Fibroblast of lung (primary cell): ENCODE measurements around the gene SEC24D. TPM values are rescaled to one million over a fixed set of nuclear protein-coding genes. Genes with fewer than 3 reads are reported as not detected.

Source experiments
- DNase-seq, 2 donors: peaks; one replicate each; pipeline versions ENCODE4 v3.0.0 to v3.0.0-alpha.2; 2010; ENCODE audit warnings: low read depth in 2 of 2
- H2AFZ ChIP-seq: 2 replicates; pipeline ENCODE4 v1.5.1; 2012; ENCODE audit warnings: low read length, control low read depth, inconsistent platforms
- H3K27ac ChIP-seq: 2 replicates; pipeline ENCODE4 v1.5.1; 2011; ENCODE audit warnings: low read length, control low read depth; ENCODE audit not compliant: insufficient read depth
- H3K27me3 ChIP-seq: 2 replicates; pipeline ENCODE4 v1.5.1; 2011; ENCODE audit warnings: mild to moderate bottlenecking, low read length; ENCODE audit not compliant: control insufficient read depth, insufficient read depth
- H3K36me3 ChIP-seq: 2 replicates; pipeline ENCODE4 v1.5.1; 2011; ENCODE audit warnings: low read length; ENCODE audit not compliant: control insufficient read depth, insufficient read depth
- H3K4me1 ChIP-seq: 2 replicates; pipeline ENCODE4 v1.5.1; 2011; ENCODE audit warnings: low read length; ENCODE audit not compliant: control insufficient read depth, insufficient read depth; ENCODE audit errors: extremely low read depth
- H3K4me2 ChIP-seq: 2 replicates; pipeline ENCODE4 v1.5.1; 2011; ENCODE audit warnings: low read length, control low read depth; ENCODE audit not compliant: insufficient read depth; ENCODE audit errors: extremely low read depth
- H3K4me3 ChIP-seq, 4 experiments: fragments of 200-600 bp in 1 of 4; sonication (generic) in 1 of 4; replicated peaks in 1 of 4; 2 replicates each; pipeline ENCODE4 v1.5.1; 2011 to 2016; ENCODE audit warnings: low read length in 4 of 4, low read depth in 3 of 4, mild to moderate bottlenecking in 3 of 4, control low read depth in 2 of 4, inconsistent platforms in 1 of 4, mixed read lengths in 1 of 4; ENCODE audit not compliant: insufficient read depth in 1 of 4; ENCODE audit errors: control extremely low read depth in 1 of 4
- H3K79me2 ChIP-seq: 2 replicates; pipeline ENCODE4 v1.5.1; 2012; ENCODE audit warnings: mild to moderate bottlenecking, low read length, inconsistent platforms; ENCODE audit not compliant: control insufficient read depth, insufficient read depth
- H3K9ac ChIP-seq: 2 replicates; pipeline ENCODE4 v1.5.1; 2011; ENCODE audit warnings: mild to moderate bottlenecking, low read length, control low read depth; ENCODE audit not compliant: insufficient read depth
- H3K9me3 ChIP-seq: 2 replicates; pipeline ENCODE4 v1.5.1; 2012; ENCODE audit warnings: low read depth, low read length; ENCODE audit not compliant: control insufficient read depth, insufficient read depth
- H4K20me1 ChIP-seq: 2 replicates; pipeline ENCODE4 v1.5.1; 2011; ENCODE audit warnings: low read length; ENCODE audit not compliant: control insufficient read depth, insufficient read depth; ENCODE audit errors: extremely low read depth
- EZH2 ChIP-seq: IDR thresholded peaks from 2 replicates; pipeline ENCODE4 v1.5.1; 2012; ENCODE audit warnings: low read length, control low read depth, mild to moderate bottlenecking; ENCODE audit errors: missing control alignments
- polyA plus RNA-seq, 2 donors: library from polyadenylated mRNA; depleted of rRNA in 1 of 2; stranded (reverse) in 1 of 2; unstranded in 1 of 2; fragments of >200 nt; gene quantifications; 2 replicates each; pipeline ENCODE4 v1.2.1, GENCODE V29; 2011 to 2012; ENCODE audit warnings: missing spikeins in 1 of 2
- total RNA-seq: library from RNA; depleted of rRNA; stranded (reverse); fragments of >200 nt; gene quantifications from 2 replicates; pipeline ENCODE4 v1.2.1, GENCODE V29; 2014
- TF ChIP-seq, protein P1 (sequence below), 2 donors: IDR thresholded peaks in 1 of 2; conservative IDR thresholded peaks in 1 of 2; 1 replicate in 1 of 2; 2 replicates in 1 of 2; pipeline ENCODE4 v1.5.1; 2011 to 2012; ENCODE audit warnings: low read length in 2 of 2, control low read depth in 1 of 2, inconsistent platforms in 1 of 2, low read depth in 1 of 2, mild to moderate bottlenecking in 1 of 2

Gene SEC24D
- total and polyA plus RNA-seq, 2 donors (not counting 1 experiment from before 2014, with no cell fraction given), result 64.6 to 105 TPM

DNA sequence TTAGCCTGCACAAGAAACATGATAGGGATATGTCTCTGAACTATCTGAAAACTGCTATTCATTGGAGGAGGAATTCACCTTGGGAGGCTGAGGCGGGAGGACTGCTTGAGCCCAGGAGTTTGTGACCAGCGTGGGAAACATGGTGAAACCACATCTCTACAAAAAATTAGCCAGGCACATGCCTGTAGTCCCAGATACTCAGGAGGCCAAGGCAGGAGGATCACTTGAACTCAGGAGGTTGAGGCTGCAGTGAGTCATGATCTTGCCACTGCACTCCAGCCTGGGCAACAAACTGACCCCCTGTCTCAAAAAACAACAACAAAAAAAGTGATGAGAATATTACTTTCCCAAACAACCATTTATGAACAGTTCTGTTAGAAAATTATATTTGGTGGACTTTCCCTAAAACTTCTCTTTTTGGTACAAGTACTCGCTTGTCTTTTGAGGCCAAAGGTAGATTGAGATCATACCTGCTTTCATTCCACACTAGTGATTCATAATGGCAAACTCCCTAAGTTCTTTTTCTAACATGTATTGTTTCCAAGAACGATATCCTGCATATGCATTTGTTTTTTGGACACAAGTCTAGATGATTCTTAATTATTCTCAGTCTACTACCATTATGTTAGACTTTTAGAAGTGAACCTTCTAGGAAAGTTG lies 117.3 kb downstream of the SEC24D start:
- Histone ChIP-seq H2AFZ (no peak overlapping the region), H3K79me2 (no peaks in the 10 kb centered on the region), H4K20me1 (no peaks in the 10 kb centered on the region), H3K4me3 (no peak overlapping the region), H3K9ac (no peak overlapping the region), H3K27me3 (no peaks in the 10 kb centered on the region), H3K9me3 (no peaks in the 10 kb centered on the region), H3K4me1 (no peaks in the 10 kb centered on the region), H3K4me2 (no peak overlapping the region), H3K27ac (no peak overlapping the region), H3K36me3 (peaks cover 6% of the 10 kb centered on the region)
- no peak for DNase-seq
- TF ChIP-seq EZH2, result no peak
- TF ChIP-seq, protein P1, sequence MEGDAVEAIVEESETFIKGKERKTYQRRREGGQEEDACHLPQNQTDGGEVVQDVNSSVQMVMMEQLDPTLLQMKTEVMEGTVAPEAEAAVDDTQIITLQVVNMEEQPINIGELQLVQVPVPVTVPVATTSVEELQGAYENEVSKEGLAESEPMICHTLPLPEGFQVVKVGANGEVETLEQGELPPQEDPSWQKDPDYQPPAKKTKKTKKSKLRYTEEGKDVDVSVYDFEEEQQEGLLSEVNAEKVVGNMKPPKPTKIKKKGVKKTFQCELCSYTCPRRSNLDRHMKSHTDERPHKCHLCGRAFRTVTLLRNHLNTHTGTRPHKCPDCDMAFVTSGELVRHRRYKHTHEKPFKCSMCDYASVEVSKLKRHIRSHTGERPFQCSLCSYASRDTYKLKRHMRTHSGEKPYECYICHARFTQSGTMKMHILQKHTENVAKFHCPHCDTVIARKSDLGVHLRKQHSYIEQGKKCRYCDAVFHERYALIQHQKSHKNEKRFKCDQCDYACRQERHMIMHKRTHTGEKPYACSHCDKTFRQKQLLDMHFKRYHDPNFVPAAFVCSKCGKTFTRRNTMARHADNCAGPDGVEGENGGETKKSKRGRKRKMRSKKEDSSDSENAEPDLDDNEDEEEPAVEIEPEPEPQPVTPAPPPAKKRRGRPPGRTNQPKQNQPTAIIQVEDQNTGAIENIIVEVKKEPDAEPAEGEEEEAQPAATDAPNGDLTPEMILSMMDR (conservative IDR thresholded peaks at IDR 0.05 in 1 of 2, IDR thresholded peaks at IDR 0.05 in 1 of 2; ENCODE audit: low read depth in 1 of 2, low read length in 2 of 2), result no peak

- no peaks in the 10 kb centered on the region for H3K4me1 ChIP-seq
- H3K36me3 ChIP-seq, result peaks cover 4% of the 10 kb centered on the region
- no peak for TF ChIP-seq EZH2
- TF ChIP-seq, protein P1 (conservative IDR thresholded peaks at IDR 0.05 in 1 of 2, IDR thresholded peaks at IDR 0.05 in 1 of 2; ENCODE audit: low read depth in 1 of 2, low read length in 2 of 2), result no peak
- no peak overlapping the region for H3K9ac ChIP-seq
- no peak overlapping the region for H3K4me2 ChIP-seq
- H3K79me2 ChIP-seq, result no peaks in the 10 kb centered on the region
- DNase-seq, result no peak
- no peaks in the 10 kb centered on the region for H4K20me1 ChIP-seq
- no peak overlapping the region for H3K4me3 ChIP-seq
- H3K9me3 ChIP-seq, result no peaks in the 10 kb centered on the region
- H2AFZ ChIP-seq, result no peak overlapping the region
- no peaks in the 10 kb centered on the region for H3K27me3 ChIP-seq
- no peak overlapping the region for H3K27ac ChIP-seq
Measured at GRCh38 chr4:118716304-118716703, 119.6 kb downstream of the SEC24D start.

- Histone ChIP-seq H3K4me3 (no peak overlapping the region), H3K4me2 (no peak overlapping the region), H3K27ac (no peak overlapping the region), H3K27me3 (no peaks in the 10 kb centered on the region), H2AFZ (no peak overlapping the region), H3K9ac (no peak overlapping the region), H3K36me3 (no peaks in the 10 kb centered on the region), H3K79me2 (no peaks in the 10 kb centered on the region), H3K4me1 (no peaks in the 10 kb centered on the region), H3K9me3 (no peaks in the 10 kb centered on the region), H4K20me1 (no peaks in the 10 kb centered on the region)
- DNase-seq, result no peak
- TF ChIP-seq EZH2, result no peak
- TF ChIP-seq, protein P1 (conservative IDR thresholded peaks at IDR 0.05 in 1 of 2, IDR thresholded peaks at IDR 0.05 in 1 of 2; ENCODE audit: low read depth in 1 of 2, low read length in 2 of 2), result no peak
Measured at GRCh38 chr4:118714682-118715081, 121.2 kb downstream of the SEC24D start.
